Measurements from ENCODE around the gene MAZ.
A peak's percentile ranks its signal among the peaks of the same experiment; 100 is the strongest.
"Not testable (repeated sequence)": the region's sequence is repeated elsewhere in the genome, so short reads cannot be mapped to it uniquely, and the experiment has no call there.

The MAZ gene

GRCh38 chr16:29775742-29776408 lies 30.5 kb upstream of the MAZ start:
- TF ChIP-seq CTCF (IDR thresholded peaks at IDR 0.05; ENCODE audit: borderline replicate concordance, insufficient read depth, low read depth, low read length) = no peak

DNA sequence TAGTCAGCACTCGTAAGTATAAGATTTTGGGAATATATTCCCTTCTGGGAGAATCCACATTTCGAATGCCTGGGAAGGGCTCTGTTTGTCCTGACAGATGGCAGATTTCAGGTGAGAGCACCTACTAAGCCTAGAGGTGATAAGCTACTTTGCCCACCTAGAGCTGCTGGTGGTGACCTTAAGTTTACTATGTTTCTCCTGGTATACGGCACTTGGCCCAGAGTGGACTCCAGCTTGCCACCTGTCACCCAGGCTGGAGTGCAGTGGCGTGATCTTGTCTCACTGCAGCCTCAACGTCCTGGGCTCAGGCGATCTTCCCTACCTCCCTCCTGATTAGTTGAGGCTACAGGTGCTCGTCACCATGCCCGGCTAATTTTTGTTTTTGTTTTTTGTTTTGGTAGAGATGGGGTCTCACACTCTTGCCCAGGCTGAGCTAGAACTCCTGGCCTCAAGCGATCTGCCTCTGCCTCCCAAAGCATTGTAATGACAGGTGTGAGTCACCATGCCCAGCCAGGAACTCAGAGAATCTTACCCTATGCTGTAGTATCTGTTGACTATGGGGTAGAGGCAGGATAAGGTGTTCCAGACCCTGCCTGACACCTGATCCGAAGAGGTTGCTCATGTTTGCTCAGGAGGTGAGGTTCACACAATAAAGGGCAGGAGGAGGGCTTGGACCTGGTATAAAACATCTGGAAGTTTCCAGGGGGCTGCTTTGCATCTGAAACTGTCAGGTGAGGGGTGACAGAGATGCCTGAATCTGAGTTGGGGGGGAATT lies 28.6 kb upstream of the MAZ start, which contains the start of gene ZG16:
Gene ZG16 (plus strand): TSS at position 681 of the 775 bp plus-strand sequence. CDS start 1,011 bp downstream, outside the sequence.
- TF ChIP-seq CTCF (IDR thresholded peaks at IDR 0.05; ENCODE audit: borderline replicate concordance, insufficient read depth, low read depth, low read length) = no peak
- H3K4me3 ChIP-seq (ENCODE audit: low read depth, low read length) = no peak within 1 kb of the TSS

More at GRCh38 chr16:29775742-29776408, 30.5 kb upstream of the MAZ start:
- no peak overlapping the region for H3K4me3 ChIP-seq (ENCODE audit: low read depth, low read length)

DNA sequence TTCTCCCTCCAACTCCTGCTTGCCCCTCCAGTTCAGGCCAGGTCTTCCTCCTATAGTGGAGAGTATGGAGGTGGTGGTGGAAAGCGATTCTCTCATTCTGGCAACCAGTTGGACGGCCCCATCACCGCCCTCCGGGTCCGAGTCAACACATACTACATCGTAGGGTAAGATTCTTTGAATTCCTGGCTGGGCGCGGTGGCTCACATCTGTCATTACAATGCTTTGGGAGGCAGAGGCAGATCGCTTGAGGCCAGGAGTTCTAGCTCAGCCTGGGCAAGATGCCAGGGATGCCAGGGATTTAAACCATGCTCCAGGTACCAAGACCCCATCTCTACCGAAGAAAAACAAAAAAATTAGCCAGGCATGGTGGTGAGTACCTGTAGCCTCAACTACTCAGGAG lies 26.9 kb upstream of the MAZ start:
- no peak overlapping the region for H3K4me3 ChIP-seq (ENCODE audit: low read depth, low read length)
- no peak for TF ChIP-seq CTCF (IDR thresholded peaks at IDR 0.05; ENCODE audit: borderline replicate concordance, insufficient read depth, low read depth, low read length)

- not testable (repeated sequence) for H3K4me3 ChIP-seq (ENCODE audit: low read depth, low read length)
These were observed 23.0 kb upstream of the MAZ start for GRCh38 chr16:29783094-29783953.

GRCh38 chr16:29784157-29784556 lies 22.2 kb upstream of the MAZ start:
- no peak for TF ChIP-seq CTCF (IDR thresholded peaks at IDR 0.05; ENCODE audit: borderline replicate concordance, insufficient read depth, low read depth, low read length)
- H3K4me3 ChIP-seq (ENCODE audit: low read depth, low read length) = no peak overlapping the region

DNA sequence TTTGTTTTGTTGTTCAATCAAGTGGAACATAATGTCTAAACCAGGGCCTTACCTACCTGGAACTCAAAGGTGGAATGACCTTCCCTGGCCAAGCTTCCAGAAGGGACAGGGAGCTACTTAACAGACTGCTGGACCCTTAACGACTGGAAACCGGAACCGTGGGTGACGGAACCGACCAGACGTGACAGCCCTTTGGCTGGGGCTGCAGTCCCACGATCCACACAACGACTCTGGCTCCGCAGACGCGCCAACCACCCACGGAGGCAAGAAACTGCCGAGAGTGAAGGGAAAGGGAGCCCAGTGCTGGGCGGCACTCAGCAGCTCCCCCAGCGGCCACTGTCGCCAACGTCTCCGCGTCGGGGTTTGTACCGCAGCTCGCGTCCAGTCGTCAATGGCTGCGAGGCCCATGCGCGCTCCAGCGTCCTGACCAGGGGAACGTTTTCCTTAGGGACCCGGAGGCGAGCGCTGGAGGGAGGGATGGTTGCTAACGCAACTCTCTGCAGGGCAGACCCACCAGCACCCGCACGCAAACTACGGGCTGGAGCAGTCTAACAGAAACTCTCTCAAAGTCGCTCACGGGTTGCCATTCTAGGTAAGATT lies 21.3 kb upstream of the MAZ start:
- H3K4me3 ChIP-seq (ENCODE audit: low read depth, low read length) = no peak overlapping the region
- TF ChIP-seq CTCF (IDR thresholded peaks at IDR 0.05; ENCODE audit: borderline replicate concordance, insufficient read depth, low read depth, low read length) = peak; percentile 97

- not testable (repeated sequence) for H3K4me3 ChIP-seq (ENCODE audit: low read depth, low read length)
These were observed 19.2 kb upstream of the MAZ start for GRCh38 chr16:29787155-29787554.

Data from GM12875 (cell line).